NCI-H1436 treated with DMSO at 0.1 percent for 48 hours (cell line): ENCODE measurements around the gene FAM110D.
A peak's percentile ranks its signal among the peaks of the same experiment; 100 is the strongest.

Source experiments
- DNase-seq: peaks from one replicate; lab custom pipeline; 2025; lab: John Stamatoyannopoulos, UW

The FAM110D gene

DNA sequence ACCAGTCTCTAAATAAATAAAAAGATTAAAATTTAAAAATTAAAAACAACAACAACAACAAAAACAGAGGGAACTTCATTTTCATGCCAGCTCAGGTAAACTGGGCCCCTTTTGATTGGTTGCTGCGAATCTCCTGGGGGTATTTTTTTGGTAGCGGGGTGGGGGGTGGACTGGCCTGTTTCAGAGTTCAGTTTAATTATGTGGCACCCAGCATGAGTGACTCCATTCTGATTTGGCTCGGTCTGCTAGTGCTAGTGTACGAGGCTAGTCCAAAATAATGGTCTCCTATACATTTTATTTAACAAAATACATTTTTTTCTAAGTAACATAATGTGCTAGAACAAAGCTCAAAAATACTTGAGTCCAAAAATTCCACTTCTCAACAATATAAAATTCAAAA lies 29.1 kb upstream of the FAM110D start:
- DNase-seq = no peak

- no peak for DNase-seq
Measured at GRCh38 chr1:26130695-26131094, 28.2 kb upstream of the FAM110D start.

DNA sequence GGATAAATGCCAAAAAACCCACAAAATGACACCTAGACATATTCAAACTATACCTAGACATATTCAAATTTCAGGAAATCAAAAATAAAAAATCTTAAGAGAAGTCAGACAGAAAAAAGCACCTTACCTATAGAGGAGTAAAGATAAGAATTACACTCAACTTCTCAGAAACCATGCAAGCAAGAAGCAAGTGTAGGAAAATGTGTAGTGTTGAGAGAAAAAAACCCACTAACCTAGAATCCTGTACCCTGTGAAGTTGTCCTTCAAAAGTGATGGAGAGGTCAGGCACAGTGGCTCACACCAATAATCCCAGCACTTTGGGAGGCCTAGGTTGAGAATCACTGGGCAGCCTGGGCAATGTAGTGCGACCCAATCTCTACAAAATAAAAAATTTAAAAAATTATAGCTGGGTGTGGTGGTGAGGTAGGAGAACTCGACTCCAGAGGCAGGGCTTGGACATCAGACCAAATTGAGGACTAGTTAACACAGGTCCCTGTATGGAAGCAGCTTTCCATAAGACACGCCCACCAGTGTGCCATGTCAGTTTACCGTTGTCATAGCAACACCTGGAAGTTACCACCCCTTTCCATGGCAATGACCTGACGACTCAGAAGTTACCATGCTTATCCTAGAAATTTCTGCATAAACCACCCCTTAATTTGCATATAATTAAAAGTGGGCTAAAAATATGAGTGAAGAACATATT lies 26.6 kb upstream of the FAM110D start:
- no peak for DNase-seq

DNA sequence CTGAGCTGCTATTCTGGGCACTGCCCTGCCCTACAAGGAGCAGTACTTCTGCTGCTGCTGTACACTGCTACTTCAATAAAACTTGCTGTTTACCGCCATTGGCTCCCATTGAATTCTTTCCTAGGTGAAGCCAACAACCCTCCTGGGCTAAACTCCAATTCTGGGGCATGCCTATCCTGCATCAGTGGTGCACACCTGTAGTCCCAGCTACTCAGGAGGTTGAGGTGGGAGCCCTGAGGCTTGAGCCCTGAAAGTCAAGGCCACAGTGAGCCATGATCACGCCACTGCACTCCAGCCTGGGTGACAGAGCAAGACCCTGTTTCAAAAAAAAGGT lies 26.1 kb upstream of the FAM110D start:
- no peak for DNase-seq

DNA sequence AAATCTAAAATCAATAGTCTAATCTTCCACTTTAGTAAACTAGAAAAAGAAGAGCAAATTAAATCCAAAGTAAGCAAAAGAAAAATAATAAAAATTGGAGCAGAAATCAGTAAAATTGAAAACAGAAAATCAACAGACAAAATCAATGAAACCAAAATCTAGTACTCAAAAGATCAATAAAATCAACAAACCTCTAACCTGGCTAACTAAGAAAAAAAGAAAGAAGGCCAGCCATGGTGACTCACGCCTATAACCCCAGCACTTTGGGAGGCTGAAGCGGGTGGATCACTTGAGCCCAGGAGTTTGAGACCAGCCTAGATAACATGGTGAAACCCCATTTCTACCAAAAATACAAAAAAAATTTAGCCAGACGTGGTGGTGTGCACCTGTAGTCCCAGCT lies 24.4 kb upstream of the FAM110D start:
- no peak for DNase-seq

- DNase-seq = no peak
Measured at GRCh38 chr1:26138974-26139558, 19.8 kb upstream of the FAM110D start.

GRCh38 chr1:26142159-26142558 lies 16.7 kb upstream of the FAM110D start:
- DNase-seq = no peak

GRCh38 chr1:26145041-26145959 lies 13.6 kb upstream of the FAM110D start:
- DNase-seq = peak; percentile 50

DNA sequence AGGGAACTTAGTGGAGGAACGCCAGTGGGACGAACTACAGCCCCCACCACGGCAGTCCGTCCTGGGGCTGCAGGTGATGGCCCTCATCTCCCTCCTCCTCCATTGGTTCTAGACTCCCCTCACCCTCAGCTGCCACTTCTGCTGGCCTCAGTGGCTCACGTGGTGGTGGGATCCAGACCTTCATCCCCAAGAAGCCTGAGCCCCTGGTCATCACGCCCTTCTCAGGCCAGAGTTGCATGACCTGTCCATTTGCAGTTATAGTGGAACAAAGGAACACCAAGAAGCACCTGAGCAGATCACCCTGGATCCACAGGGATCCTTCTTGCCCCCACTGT lies 13.0 kb upstream of the FAM110D start:
- no peak for DNase-seq

DNA sequence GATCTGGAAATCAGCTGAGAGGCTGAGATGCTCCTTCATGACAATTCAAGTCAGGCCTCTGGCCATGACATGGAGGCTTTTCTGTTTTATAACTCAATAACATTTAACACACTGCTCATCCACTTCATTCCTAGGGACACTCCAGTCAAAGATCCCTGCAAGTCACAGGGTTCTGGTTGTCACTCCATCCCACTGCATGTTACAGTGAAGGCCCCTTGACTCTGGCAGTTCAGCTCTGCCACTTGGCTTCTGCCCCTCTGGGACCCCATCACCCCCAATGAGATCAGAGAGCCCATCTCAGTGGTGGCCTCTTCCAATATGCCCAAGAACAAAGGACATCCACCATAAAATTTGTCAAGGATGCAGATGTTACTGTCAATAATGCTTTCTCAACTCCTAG lies 10.0 kb upstream of the FAM110D start:
- no peak for DNase-seq

GRCh38 chr1:26153966-26154532 lies 4.8 kb upstream of the FAM110D start:
- no peak for DNase-seq

GRCh38 chr1:26154750-26155149 lies 4.1 kb upstream of the FAM110D start:
- DNase-seq = no peak

GRCh38 chr1:26155370-26156284 lies 3.3 kb upstream of the FAM110D start:
- no peak for DNase-seq

GRCh38 chr1:26156285-26157038 lies 2.4 kb upstream of the FAM110D start:
- DNase-seq = no peak

- DNase-seq = no peak
Measured at GRCh38 chr1:26158271-26158907, 490 bp upstream of the FAM110D start.

GRCh38 chr1:26159743-26160039 lies 812 bp downstream of the FAM110D start:
- no peak for DNase-seq

GRCh38 chr1:26160527-26161414 lies 1.9 kb downstream of the FAM110D start:
- no peak for DNase-seq

GRCh38 chr1:26161415-26162219 lies 2.7 kb downstream of the FAM110D start:
- no peak for DNase-seq

DNA sequence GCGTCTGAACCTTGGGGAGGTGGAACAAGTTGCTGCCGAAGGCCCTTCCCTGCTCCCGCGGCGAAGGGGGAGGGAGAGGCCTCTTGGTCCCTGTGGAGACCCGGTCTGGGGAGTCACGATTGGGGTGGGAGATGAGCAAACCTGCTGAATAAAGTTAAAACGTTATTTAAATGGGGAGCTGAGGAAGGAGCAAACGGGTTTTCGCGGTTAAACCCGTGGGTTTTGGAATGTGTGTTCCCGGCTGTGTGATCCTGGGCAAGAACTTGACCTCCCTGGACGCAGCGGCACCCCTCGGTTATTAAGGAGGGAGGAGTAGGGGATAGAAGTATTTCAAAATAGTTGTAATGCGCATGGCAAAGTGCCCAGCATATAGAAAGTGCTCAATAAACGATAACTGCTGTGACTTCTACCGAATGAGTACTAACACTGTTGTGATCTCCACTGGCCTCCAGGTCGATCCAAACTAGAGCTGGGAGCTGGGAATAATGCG lies 3.4 kb downstream of the FAM110D start:
- no peak for DNase-seq
